HepG2 (cell line): Measurements from ENCODE around the gene RUSF1. TPM values are rescaled to one million over a fixed set of nuclear protein-coding genes. Genes with fewer than 3 reads are reported as not detected.

Source experiments
- ATF5 ChIP-seq: sonication (generic); formaldehyde crosslinking; IDR thresholded peaks from 2 replicates; pipeline ENCODE4 v1.4.0; 2020; ENCODE audit warnings: mild to moderate bottlenecking, low read depth, missing genetic modification reagents
- CTCF ChIP-seq: sonication (generic); formaldehyde crosslinking; IDR thresholded peaks from 2 replicates; pipeline ENCODE4 v1.5.0; 2020; ENCODE audit warnings: mild to moderate bottlenecking, missing genetic modification reagents, moderate library complexity
- FLYWCH1 ChIP-seq: sonication (generic); formaldehyde crosslinking; IDR thresholded peaks from 2 replicates; pipeline ENCODE4 v1.8.1; 2023; ENCODE audit warnings: mild to moderate bottlenecking, missing genetic modification reagents
- FOXM1 ChIP-seq: sonication (generic); formaldehyde crosslinking; IDR thresholded peaks from 2 replicates; pipeline ENCODE4 v1.5.0; 2020; ENCODE audit warnings: missing genetic modification reagents
- MED1 ChIP-seq: sonication (generic); formaldehyde crosslinking; IDR thresholded peaks from 2 replicates; pipeline ENCODE4 v1.4.0; 2020; ENCODE audit warnings: missing genetic modification reagents
- MTA1 ChIP-seq: sonication (generic); formaldehyde crosslinking; IDR thresholded peaks from 2 replicates; pipeline ENCODE4 v1.4.0; 2020; ENCODE audit warnings: missing genetic modification reagents, mild to moderate bottlenecking, borderline replicate concordance
- MTF1 ChIP-seq: sonication (generic); formaldehyde crosslinking; IDR thresholded peaks from 2 replicates; pipeline ENCODE4 v1.5.0; 2020; ENCODE audit warnings: missing genetic modification reagents
- SAFB2 ChIP-seq: sonication (generic); formaldehyde crosslinking; IDR thresholded peaks from 2 replicates; pipeline ENCODE4 v1.5.1; 2020; ENCODE audit warnings: missing genetic modification reagents, low read depth, mild to moderate bottlenecking, borderline replicate concordance
- TBP ChIP-seq: sonication (generic); formaldehyde crosslinking; IDR thresholded peaks from 2 replicates; pipeline ENCODE4 v1.5.0; 2020; ENCODE audit warnings: missing genetic modification reagents
- ZBTB4 ChIP-seq: sonication (generic); formaldehyde crosslinking; IDR thresholded peaks from 2 replicates; pipeline ENCODE4 v1.4.0; 2020; ENCODE audit warnings: missing genetic modification reagents, mild to moderate bottlenecking, borderline replicate concordance
- ZNF18 ChIP-seq: sonication (generic); formaldehyde crosslinking; IDR thresholded peaks from 2 replicates; pipeline ENCODE4 v1.8.0; 2022; ENCODE audit warnings: mild to moderate bottlenecking, missing genetic modification reagents; ENCODE audit not compliant: insufficient replicate concordance
- ZNF280B ChIP-seq: sonication (generic); formaldehyde crosslinking; IDR thresholded peaks from 2 replicates; pipeline ENCODE4 v1.5.0; 2020; ENCODE audit warnings: missing genetic modification reagents, mild to moderate bottlenecking, borderline replicate concordance
- ZNF547 ChIP-seq: sonication (generic); formaldehyde crosslinking; IDR thresholded peaks from 2 replicates; pipeline ENCODE4 v1.5.1; 2020; ENCODE audit warnings: mild to moderate bottlenecking, missing genetic modification reagents
- ZNF713 ChIP-seq: sonication (generic); formaldehyde crosslinking; IDR thresholded peaks from 2 replicates; pipeline ENCODE4 v1.4.0; 2020; ENCODE audit warnings: mild to moderate bottlenecking, missing genetic modification reagents
- ZNF777 ChIP-seq: sonication (generic); formaldehyde crosslinking; IDR thresholded peaks from 2 replicates; pipeline ENCODE4 v1.4.0; 2020; ENCODE audit warnings: missing genetic modification reagents
- ZNF850 ChIP-seq: sonication (generic); formaldehyde crosslinking; conservative IDR thresholded peaks from 2 replicates; pipeline ENCODE4 v1.9.0; 2021; ENCODE audit warnings: mild to moderate bottlenecking, missing genetic modification reagents
- ZSCAN5A ChIP-seq: sonication (generic); formaldehyde crosslinking; IDR thresholded peaks from 2 replicates; pipeline ENCODE4 v1.8.0; 2022; ENCODE audit warnings: mild to moderate bottlenecking, missing genetic modification reagents, borderline replicate concordance
- polyA plus RNA-seq, 8 experiments: library from polyadenylated mRNA; depleted of rRNA in 3 of 8; stranded (reverse) in 7 of 8; unstranded in 1 of 8; fragments of >200 nt; fragmentation: Illumina TruSeq in 4 of 8; extraction: Trizol in 4 of 8; gene quantifications; 2 replicates each; pipeline versions ENCODE4 v1.2.1 to v1.2.3, GENCODE V29; 2011 to 2016; ENCODE audit warnings: low read depth in 4 of 8, missing spikeins in 1 of 8, mixed read lengths in 1 of 8; ENCODE audit not compliant: insufficient read depth in 1 of 8
- total RNA-seq, 5 experiments: library from RNA; depleted of rRNA; stranded (reverse); fragments of >200 nt; fragmentation: Illumina TruSeq; extraction: Trizol; gene quantifications; 2 replicates each; pipeline ENCODE4 v1.2.3, GENCODE V29; 2016; ENCODE audit warnings: low read depth in 1 of 5

The RUSF1 gene
- total and polyA plus RNA-seq, 2 of the 13 experiments (the other 11 are each of a cell fraction or from before 2014, with no cell fraction given): 40.8 to 50.2 TPM

- TF ChIP-seq ZNF280B (CRISPR knock-in tag): no peak
- no peak for TF ChIP-seq ZNF713 (CRISPR knock-in tag)
- peak; percentile 2 for TF ChIP-seq SAFB2
- TF ChIP-seq FOXM1 (CRISPR knock-in tag): no peak
- TF ChIP-seq MTF1: no peak
- peak; percentile 11; the same call in 1 of the 2 replicates for TF ChIP-seq MED1
- no peak for TF ChIP-seq ZNF850 (CRISPR knock-in tag)
- TF ChIP-seq MTA1 (CRISPR knock-in tag): no peak
- 0 out of 2 replicates have a peak, but pooled peaks have one; percentile 53 for TF ChIP-seq TBP (CRISPR knock-in tag)
- no peak for TF ChIP-seq ZNF547 (CRISPR knock-in tag)
- TF ChIP-seq ZNF18 (CRISPR knock-in tag): no peak
- TF ChIP-seq ZBTB4 (CRISPR knock-in tag): no peak
- no peak for TF ChIP-seq ZNF777 (CRISPR knock-in tag)
- no peak for TF ChIP-seq FLYWCH1 (CRISPR knock-in tag)
- no peak for TF ChIP-seq ZSCAN5A (CRISPR knock-in tag)
- no peak for TF ChIP-seq CTCF (CRISPR knock-in tag)
- TF ChIP-seq ATF5 (CRISPR knock-in tag): no peak
Observed at GRCh38 chr16:31459687-31460581, 48.3 kb downstream of the RUSF1 start (continued).
